Measurements from ENCODE around the gene ADRM1. TPM values are rescaled to one million over a fixed set of nuclear protein-coding genes. Genes with fewer than 3 reads are reported as not detected.

ADRM1 gene
- total and polyA plus RNA-seq, 12 donors: 67.7 to 192 (median 74.7) TPM

DNA sequence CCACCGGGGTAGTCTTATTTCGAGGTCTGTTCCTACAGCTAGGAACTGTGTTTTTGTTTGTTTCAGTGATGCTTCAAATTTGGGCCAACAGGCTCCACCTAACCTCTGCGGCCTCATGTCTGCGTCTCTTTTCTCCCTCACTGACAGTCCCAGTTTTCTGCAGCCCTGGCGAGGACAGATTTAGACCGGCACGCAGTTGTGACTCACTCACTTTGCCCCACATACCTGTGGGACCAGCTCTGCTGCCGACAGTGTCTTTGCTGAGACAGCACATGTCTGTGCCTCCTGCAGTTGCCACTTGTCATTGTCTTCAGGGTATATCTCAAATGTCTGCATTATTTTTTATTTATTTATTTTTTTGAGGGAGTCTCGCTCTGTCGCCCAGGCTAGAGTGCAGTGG, 35.3 kb upstream of the ADRM1 start:
- WGBS, 2 donors: 72 to 75% methylated on average over 10 of the region's 10 CpGs
- Histone ChIP-seq H3K4me1 (peaks cover 0 to 20% (median 9%) of the 10 kb centered on the region in 9 donors), H3K27me3 (no peaks in the 10 kb centered on the region), H3K9me3 (peaks cover 0 to 9% (median 0%) of the 10 kb centered on the region in 11 donors), H3K36me3 (peaks cover 0 to 90% (median 39%) of the 10 kb centered on the region in 9 donors), H3K4me3 (no peak overlapping the region), H3K27ac (peak overlapping the region in 7 of 10 donors; percentile 32 to 62 (median 48))
- intact Hi-C loops (cut with DNase I): no loop called here
- TF ChIP-seq, protein P1, sequence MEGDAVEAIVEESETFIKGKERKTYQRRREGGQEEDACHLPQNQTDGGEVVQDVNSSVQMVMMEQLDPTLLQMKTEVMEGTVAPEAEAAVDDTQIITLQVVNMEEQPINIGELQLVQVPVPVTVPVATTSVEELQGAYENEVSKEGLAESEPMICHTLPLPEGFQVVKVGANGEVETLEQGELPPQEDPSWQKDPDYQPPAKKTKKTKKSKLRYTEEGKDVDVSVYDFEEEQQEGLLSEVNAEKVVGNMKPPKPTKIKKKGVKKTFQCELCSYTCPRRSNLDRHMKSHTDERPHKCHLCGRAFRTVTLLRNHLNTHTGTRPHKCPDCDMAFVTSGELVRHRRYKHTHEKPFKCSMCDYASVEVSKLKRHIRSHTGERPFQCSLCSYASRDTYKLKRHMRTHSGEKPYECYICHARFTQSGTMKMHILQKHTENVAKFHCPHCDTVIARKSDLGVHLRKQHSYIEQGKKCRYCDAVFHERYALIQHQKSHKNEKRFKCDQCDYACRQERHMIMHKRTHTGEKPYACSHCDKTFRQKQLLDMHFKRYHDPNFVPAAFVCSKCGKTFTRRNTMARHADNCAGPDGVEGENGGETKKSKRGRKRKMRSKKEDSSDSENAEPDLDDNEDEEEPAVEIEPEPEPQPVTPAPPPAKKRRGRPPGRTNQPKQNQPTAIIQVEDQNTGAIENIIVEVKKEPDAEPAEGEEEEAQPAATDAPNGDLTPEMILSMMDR (IDR thresholded peaks at IDR 0.05): no peak
- DNase-seq (peak in 1 of 2 donors; percentile 55), ATAC-seq (peak; percentile 74 to 95 (median 86))

DNA sequence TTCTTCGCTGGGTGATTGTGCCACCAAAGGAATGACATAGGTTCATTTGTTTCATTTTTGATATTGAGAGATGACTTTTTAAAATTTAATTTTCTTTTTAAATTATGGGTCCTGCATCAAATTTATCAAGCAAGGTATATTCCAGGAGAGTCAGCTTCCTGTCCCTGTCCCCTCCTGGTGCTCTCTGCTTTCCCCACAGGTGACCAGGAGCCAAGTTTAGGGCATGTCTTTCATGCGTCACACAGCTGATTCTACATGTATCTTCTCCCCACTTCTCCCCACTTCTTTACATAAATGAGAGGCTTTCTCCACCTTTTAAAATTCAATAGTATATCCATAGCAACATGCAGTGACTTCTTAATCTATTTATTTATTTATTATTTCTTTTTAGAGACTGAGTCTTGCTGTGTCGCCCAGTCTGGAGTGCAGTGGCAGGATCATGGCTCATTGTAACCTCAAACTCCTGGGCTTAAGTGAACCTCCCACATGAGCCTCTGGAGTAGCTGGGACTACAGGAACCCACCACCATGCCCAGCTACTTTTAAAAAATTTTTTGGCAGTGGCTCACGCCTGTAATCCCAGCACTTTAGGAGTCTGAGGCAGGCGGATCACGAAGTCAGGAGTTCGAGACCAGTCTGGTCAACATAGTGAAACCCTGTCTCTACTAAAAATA, 34.4 kb upstream of the ADRM1 start:
- 81 to 83% methylated on average over 7 of the region's 7 CpGs for WGBS, 2 donors
- Histone ChIP-seq H3K36me3 (peaks cover 0 to 90% (median 41%) of the 10 kb centered on the region in 9 donors), H3K27me3 (no peaks in the 10 kb centered on the region), H3K27ac (peak overlapping the region in 1 of 10 donors; percentile 62), H3K4me3 (no peak overlapping the region), H3K9me3 (peaks cover 0 to 9% (median 0%) of the 10 kb centered on the region in 11 donors), H3K4me1 (peaks cover 0 to 20% (median 9%) of the 10 kb centered on the region in 9 donors)
- DNase-seq (no peak), ATAC-seq (no peak)
- intact Hi-C loops (cut with DNase I): no loop called here
- TF ChIP-seq, protein P1 (IDR thresholded peaks at IDR 0.05): no peak

DNA sequence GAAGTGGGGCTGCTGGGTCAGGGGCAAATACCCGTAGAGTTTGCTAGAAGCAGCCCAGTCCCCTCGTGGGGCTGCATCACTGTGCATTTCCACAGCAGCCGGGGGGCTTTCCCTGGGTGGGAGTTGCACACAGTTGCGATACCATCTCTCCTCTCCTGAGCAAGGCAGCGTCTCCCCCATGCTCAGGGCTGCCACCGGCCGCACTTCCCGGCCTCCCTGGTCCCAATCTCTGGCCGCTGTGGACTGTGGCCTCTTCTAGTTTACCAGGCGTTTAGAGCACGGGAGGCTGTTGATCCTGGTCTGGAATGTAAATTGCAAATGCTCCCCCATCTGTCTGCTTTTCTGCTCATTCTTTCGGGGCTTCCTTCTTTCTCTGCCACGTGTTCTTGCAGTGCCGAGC, 33.4 kb upstream of the ADRM1 start:
- DNase-seq (no peak), ATAC-seq (no peak)
- peaks cover 0 to 9% (median 0%) of the 10 kb centered on the region in 11 donors for H3K9me3 ChIP-seq
- peaks cover 0 to 90% (median 40%) of the 10 kb centered on the region in 9 donors for H3K36me3 ChIP-seq
- TF ChIP-seq, protein P1 (IDR thresholded peaks at IDR 0.05): no peak
- H3K4me3 ChIP-seq: no peak overlapping the region
- intact Hi-C loops (cut with DNase I): no loop called here
- H3K27me3 ChIP-seq: no peaks in the 10 kb centered on the region
- 86 to 89% methylated on average over 14 of the region's 14 CpGs for WGBS, 2 donors
- peaks cover 0 to 23% (median 9%) of the 10 kb centered on the region in 9 donors for H3K4me1 ChIP-seq
- H3K27ac ChIP-seq: no peak overlapping the region

DNA sequence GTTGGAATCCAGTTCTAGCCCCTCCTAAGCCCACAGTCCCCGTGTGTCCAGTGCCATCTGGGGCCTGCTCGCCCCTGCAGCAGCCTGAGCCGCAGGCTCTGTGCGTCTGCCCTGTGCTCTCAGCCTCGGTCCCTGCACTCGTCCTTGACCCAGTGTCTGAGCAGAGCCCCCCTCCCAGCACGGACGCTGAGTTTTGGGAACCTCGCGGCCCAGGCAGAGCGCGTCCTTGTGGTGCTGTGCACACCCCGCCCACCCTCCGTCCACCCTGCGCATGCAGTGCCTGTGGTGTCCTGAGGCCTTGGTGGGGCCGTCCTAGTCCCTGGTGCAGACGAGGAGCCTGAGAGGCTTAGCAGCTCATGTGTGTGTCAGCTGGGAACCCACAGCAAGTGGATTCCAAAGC, 32.9 kb upstream of the ADRM1 start:
- ATAC-seq (no peak), DNase-seq (no peak)
- TF ChIP-seq, protein P1 (IDR thresholded peaks at IDR 0.05): no peak
- H3K9me3 ChIP-seq: peaks cover 0 to 9% (median 0%) of the 10 kb centered on the region in 11 donors
- peaks cover 0 to 90% (median 35%) of the 10 kb centered on the region in 9 donors for H3K36me3 ChIP-seq
- peaks cover 0 to 24% (median 9%) of the 10 kb centered on the region in 9 donors for H3K4me1 ChIP-seq
- intact Hi-C loops (cut with DNase I): no loop called here
- H3K4me3 ChIP-seq: no peak overlapping the region
- no peaks in the 10 kb centered on the region for H3K27me3 ChIP-seq
- WGBS, 2 donors: 89 to 93% methylated on average over 17 of the region's 17 CpGs
- H3K27ac ChIP-seq: no peak overlapping the region

Data from heart right ventricle (tissue), 16 donors.